DLD1 (cell line): ENCODE data around the gene ASPG.

ENCODE experiments used
- in situ Hi-C: cut with HindIII; loops from 2 replicates; pipeline ENCODE4 v1.10.0; 2017; ENCODE audit warnings: low sequenced_read_pairs

The ASPG gene

DNA sequence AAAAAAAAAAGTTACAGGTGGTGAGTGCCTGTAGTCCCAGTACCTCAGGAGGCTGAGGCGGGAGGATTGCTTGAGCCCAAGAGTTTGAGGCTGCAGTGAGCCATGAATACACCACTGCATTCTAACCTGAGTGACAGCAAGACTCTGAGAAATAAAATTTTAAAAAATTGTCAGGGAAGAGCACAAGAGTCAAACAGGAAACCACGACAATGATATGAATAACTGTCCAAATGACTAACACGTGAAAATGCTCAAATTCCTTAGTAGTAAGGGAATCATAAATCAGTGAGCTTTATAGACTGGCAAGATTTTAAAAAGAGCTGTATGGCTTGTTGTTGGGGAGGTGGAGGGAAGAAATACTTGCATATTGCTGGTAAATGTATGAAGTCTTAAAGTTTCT is 12.9 kb upstream of the ASPG start:
- in situ Hi-C loops = no loop called here

DNA sequence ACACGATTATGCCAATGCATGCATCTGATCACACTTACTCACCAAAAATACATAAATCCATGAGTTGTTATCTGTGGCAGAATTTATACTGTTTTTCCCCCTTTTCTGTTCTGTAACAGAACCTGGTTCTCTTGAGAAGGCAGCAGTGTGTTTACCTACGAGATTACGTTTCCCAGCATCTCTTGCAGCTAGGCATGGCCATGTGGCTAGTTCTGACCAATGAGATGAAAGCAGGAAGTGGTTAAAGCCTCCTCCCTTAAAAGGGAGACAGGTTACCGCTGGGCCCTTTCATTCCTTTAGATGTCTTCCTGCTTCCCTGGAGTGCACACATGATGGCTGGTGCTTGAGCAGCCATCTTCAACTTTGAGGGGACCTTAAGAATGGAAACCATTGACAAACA is 11.7 kb upstream of the ASPG start:
- in situ Hi-C loops = no loop called here

DNA sequence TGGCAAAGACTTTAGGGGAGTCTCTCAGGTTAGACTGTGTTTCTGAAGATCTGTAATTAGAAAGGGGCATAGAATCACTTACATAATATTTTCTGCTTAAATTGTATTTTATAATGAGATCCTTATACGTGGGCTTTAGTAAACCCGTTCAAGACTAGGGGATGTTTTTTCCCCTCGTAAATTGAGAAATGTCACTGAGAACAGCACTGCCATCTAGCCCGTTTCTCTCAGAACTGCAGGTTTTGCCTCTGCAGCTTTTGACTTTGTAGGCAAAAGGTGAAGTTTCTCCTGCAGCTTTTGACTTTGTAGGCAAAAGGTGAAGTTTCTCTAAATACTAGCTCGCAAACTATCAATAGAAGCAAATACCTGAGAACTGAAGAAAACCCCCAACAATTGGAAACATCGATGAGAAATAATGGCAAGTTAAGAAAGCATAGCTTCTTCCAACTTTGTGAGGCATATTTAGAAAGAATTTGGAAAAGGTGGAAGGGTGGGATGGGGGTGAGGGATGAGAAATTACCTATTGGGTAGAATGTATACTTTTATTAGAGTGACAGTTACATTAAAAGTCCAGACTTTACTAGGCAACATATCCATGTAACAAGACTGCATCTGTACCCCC is 9.9 kb upstream of the ASPG start:
- in situ Hi-C loops = no loop called here

GRCh38 chr14:104076743-104077142 is 8.8 kb upstream of the ASPG start:
- in situ Hi-C loops = no loop called here

DNA sequence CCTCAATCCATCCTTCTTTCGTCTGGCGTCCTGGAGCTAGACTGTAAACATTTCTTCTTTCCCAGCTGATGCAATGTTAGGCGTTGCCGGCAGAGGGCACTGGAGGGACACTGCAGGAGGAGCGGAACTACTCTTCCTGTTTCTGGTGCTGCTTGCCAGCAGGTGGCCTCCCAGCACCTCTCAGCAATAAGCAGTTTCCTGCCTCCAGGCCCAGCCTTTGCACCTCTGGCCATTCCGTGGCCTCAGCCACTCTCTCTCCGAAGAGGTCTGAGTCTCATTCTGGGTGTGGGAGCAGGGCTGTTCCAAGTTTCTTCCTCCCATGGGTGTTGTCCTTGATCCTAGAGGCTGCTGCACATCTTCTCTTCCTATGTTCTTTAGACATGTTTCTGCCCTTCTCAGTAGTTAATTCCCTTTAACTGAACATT is 7.5 kb upstream of the ASPG start:
- in situ Hi-C loops = no loop called here

GRCh38 chr14:104080376-104081260 is 4.9 kb upstream of the ASPG start:
- in situ Hi-C loops = no loop called here

- in situ Hi-C loops = no loop called here
Observed at GRCh38 chr14:104081261-104081835, 4.2 kb upstream of the ASPG start.

DNA sequence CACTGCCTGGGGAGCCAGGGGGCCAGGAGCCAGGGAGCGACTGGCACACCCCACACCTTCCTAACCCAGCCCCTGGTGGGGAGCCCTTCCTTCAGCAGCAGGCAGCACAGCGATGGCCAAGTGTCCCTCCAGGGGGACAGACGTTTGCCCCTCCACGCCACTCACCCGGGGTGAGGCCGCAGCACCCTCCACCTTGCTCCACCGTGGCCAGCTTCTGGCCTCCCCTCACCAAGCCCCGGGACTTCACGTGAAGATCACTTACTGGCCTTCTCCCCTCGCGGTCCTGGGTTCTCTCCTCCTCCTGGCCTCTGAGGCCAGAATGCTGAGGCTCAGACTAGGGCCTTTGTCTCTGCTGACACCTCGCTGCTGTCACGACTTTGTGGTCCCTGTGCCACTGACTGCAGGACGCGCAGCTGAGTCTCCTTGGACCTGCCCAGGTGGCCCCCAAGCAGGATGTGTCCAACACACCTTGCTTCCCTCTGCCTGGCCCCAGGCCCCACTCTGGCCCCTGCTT is 3.5 kb upstream of the ASPG start:
- in situ Hi-C loops = no loop called here

- in situ Hi-C loops = no loop called here
Observed at GRCh38 chr14:104082807-104083206, 2.7 kb upstream of the ASPG start.

DNA sequence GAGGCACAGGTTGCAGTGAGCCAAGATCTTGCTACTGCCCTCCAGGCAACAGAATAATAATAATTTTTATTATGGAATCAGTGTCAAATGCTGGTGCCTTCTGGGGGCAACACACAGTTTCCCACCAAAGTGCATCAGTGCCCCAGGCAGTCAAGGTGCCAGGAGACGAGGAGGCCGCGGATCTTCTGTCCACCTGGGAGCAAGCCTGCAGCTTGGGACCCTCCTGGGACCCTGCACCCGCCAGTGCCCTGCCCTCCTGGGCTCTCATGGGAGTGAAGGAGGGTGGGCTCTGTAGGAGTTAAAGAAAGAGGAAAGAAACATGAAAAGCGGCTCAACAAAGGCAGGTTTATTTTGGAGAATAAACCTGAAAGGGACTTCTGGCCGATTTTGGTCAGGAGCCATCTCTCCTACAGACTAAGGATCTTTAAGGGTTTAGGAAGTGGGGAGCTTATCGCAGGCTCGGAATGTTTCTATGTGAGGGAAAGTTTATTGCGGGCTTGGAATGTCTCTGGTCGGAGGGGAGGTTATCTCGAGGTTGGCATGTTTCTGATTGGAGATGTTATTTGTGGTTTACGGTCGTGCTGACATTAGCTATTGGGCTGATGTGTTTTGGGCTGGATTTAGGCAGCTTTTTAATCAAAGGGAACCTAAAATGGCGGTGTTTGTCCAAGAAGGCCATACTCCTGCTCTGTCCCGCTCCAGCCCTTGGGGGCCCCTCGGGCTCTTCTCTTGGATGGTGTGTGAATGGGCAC is 1.1 kb upstream of the ASPG start:
- in situ Hi-C loops = no loop called here

DNA sequence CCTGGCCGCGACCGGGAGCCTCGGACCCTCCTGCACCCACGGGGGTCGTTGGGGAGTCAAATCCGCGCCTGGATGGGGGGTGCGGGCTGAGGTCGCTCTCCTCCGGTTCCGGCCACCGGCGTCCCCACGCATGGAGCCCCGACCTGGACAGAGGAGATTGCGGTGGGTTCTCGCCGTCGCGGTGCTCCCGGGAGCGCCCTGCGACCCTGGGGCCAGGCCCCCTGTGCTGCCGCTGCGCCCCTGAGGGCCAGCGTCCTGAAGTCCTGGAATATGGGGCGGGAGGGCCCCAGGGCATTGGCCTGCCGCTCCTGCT is 345 bp downstream of the ASPG start:
- in situ Hi-C loops = no loop called here

DNA sequence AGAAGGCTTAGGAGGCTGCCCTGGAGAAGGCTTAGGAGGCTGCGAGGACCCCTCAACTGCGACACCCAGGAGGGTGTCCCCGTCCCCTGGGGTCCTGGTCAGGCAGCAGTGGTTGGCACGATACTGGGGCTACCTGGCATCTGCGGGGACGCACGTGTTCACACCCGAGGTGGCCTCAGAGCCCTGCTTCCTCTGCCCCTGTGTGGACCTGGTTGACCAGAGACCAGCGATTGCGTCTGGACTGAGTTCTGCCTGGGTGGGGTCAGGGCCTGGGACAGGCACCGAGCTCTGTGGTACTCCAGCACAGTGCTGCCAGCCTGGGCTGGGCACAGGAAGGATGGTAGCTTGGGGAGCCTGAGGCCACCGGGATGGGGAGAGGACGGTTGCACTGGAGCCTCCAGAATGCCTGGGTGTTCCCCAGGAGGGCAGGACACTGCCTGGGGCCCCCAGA is 735 bp downstream of the ASPG start:
- in situ Hi-C loops = no loop called here

- in situ Hi-C loops = no loop called here
Observed at GRCh38 chr14:104086661-104087461, 1.4 kb downstream of the ASPG start.

GRCh38 chr14:104087505-104087904 is 2.0 kb downstream of the ASPG start:
- in situ Hi-C loops = no loop called here

DNA sequence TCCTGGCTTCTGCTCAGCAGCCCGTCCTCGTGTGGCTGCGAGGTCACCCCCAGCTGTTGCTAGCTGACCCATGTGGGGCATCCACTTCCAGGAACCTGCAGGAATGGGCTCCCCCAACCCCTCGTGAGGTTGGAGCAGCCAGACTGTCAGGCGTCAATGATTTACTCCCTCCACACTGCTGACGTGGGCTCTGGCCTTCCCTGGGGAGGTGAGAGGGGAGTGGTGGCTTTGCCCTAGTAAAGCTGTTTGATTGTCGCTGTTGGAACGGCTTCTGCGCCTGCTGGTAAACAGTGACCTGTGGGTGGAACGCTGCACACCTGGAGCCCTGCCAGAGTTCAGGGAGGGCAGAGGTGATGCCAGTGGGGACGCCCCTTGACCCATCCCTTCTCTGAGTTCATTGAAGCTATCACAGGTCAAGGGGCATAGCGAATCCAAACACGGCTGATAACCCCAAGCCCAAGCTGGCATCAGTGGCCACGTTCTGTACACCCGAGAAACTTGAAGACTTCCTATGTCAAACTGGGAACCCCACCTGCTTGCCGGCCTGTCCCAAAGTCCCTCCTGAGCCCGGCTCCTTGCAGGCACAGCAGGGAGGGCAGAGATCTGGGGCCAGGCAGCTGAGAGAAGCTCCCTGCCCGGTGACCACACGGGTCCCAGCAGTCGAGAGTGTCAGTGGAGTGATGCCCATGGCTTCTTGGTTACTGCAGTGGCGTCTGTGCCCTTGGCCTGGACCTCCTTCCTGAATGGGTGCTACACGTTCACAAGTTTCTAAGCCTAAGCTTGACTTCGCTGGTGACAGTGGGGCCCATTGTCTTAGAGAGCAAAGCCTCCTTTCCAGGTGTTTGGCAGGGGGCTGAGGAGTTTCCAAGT is 2.7 kb downstream of the ASPG start:
- in situ Hi-C loops = no loop called here

GRCh38 chr14:104090071-104090748 is 4.7 kb downstream of the ASPG start:
- in situ Hi-C loops = no loop called here

GRCh38 chr14:104091061-104091926 is 5.8 kb downstream of the ASPG start:
- in situ Hi-C loops = no loop called here
